Right renal pelvis (tissue), 4 donors: ENCODE results near the gene SIN3A. TPM values are rescaled to one million over a fixed set of nuclear protein-coding genes. Genes with fewer than 3 reads are reported as not detected.
"Not testable (repeated sequence)": the region's sequence is repeated elsewhere in the genome, so short reads cannot be mapped to it uniquely, and the experiment has no call there.

Source experiments
- DNase-seq, 4 donors: peaks; one replicate each; pipeline ENCODE4 v3.0.0-alpha.2; 2013; ENCODE audit warnings: low read depth in 4 of 4, low spot score in 3 of 4, missing footprints in 1 of 4
- polyA plus RNA-seq, 4 donors: library from polyadenylated mRNA; unstranded; fragments of 120-200 nt; gene quantifications; one replicate each; pipeline ENCODE4 v1.2.1, GENCODE V29; 2013; ENCODE audit not compliant: insufficient read length in 4 of 4

The SIN3A gene
- polyA plus RNA-seq, result 10 to 100 TPM; 51.7 to 62.2 (median 60.4) TPM

DNA sequence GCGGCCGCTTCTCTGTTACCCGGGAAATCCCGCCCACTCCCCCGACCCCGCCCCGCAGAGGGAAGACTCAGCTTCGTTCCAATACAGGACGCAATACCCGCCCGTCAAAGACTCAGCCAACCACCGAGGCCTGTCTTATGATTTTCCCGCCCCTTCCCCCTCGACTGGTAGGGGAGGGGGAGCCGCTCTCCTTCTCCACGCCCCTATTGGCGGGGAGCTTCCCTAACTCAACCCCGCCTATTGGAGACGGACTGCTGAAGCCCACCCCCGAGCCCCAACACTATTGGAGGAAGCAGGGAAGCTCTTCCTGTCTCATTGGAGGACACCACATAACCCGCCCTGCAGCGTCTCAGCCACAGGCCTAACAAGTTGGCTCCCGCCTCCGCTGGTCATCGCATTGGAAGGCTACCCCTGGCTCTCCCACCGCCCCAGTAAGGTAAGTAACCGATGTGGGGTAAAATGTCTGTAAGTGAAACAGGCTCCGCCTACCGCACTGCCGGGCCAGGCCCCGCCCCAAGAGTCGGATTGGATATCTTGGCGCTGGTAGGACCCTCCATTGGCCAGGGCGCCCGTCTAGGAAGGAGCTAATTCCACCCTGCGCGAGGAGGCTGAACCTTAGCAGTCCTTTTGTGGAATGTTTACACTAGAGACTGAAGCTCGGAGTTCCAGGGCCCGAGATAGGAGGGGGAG lies at the start of gene SIN3A:
Gene SIN3A, minus strand, starts transcription at position 17 of the 690 bp plus-strand sequence. CDS start 21,315 bp downstream, outside the sequence.
- DNase-seq, result peak; percentile 94 to 100 (median 100)

DNA sequence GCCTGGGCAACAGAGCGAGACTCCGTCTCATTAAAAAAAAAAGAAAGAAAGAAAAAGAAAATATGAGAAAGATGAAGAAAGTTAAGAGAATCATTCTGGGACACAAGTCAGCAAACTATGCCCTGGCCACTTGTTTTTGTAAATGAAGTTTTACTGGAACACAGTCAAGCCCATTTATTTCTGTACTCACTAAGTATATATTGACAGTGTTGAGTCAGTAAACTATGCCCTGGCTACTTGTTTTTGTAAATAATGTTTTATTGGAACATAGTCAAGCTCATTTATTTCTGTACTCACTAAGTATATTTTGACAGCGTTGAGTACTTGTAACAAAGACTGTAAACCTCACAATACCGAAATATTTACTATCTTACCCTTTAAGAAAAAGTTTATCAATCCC lies 42.2 kb upstream of the SIN3A start:
- DNase-seq, result no peak

DNA sequence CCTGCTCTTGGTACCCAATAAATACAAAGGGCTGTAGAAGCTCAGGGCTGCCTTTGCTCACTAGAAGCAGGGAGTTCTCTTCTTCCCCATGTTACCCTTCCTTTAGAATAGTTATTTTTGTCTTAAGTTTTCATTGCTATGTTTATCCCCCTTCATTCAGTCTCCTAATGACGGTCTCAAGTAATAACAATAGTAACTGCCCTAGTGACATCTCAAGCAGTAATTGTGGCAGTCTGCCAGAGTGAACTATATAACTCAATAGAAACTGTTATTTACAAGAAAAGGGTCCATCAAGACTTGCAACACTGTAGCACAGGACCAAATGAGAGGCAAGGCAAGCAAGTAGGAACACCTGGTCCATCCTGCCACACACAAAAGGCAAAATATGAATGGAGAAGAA lies 32.5 kb upstream of the SIN3A start:
- DNase-seq, result no peak

DNA sequence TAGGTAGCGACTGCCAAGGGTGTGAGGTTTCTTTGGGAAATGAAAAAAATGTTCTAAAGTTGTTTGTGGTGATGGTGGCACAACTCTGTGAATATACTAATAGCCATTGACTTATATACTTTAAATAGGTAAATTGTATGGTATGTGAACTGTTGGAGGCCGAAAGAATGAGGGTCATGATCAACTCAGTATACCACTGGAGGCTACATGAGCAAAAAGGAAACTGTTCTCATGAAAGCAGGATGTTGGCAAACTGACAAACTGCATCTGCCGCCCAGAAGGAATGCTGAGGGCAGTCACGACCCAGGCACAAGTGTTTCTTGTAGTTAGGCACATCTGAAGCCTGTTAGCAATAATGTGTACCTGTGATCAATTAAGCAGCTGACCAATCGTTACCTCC lies 32.1 kb upstream of the SIN3A start:
- DNase-seq, result not testable (repeated sequence)

DNA sequence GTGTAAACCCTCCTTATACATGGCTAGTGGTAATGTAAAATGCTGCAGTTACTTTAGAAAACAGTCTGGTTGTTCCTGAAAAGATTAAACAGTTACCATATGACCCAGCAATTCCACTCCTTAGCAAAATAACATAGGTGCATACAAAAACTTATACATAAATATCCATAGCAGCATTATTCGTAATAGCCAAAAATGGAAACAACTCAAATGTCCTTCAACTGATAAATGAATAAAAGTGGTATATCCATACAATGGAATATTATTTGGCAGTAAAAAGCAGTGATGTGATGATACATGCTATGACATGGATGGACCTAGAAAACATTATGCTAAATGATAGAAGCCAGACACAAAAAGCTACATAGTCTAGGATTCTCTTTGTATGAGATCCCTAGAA lies 31.6 kb upstream of the SIN3A start:
- DNase-seq, result no peak

DNA sequence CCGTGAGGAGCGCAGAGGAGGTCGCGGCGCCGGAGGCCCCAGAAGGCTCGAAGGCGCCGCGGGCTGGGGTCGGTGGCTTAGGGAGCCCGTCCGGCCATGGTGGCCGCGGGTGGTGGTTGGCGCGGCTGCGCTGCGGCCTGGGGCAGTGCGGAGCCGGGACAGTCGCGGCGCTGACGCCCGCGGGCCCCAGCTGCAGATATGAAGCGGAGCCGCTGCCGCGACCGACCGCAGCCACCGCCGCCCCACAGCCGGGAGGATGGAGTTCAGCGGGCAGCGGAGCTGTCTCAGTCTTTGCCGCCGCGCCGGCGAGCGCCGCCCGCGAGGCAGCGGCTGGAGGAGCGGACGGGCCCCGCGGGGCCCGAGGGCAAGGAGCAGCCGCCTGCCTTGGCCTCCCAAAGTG lies 29.0 kb upstream of the SIN3A start:
- DNase-seq, result not testable (repeated sequence)

DNA sequence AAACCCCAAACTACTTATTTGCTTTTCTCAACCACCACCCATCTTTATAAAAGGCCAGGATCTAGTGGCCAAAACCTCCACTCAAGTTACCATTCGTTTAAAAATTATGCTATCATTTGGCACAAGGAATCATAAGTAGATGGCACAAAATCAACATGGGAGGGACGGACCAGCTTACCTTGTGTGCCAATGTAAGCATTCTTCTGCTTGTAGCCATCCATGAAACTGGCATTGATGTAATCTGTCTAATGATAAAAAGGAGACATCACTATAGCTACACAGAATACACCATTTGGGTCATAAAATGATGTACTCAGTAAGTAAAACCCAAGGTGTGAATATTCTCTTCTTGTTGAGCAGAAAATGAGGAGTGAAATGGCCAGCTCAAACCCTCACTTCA lies 28.2 kb upstream of the SIN3A start:
- no peak for DNase-seq

DNA sequence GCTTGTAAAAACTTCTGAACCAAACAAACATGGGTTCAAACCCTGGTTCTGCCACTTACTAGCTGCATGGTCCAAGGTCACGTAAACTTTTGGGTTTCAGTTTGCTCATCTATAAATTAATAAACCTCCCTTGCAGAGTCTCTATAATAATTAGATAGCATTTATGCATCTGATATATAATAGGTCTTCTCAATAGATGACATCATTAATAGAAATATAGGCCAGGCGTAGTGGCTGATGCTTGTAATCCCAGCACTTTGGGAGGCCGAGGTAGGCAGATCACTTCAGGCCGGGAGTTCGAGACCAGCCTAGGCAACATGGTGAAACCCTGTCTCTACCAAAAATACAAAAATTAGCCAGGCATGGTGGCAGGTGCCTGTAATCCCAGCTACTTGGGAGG lies 25.6 kb upstream of the SIN3A start:
- DNase-seq, result not testable (repeated sequence)

DNA sequence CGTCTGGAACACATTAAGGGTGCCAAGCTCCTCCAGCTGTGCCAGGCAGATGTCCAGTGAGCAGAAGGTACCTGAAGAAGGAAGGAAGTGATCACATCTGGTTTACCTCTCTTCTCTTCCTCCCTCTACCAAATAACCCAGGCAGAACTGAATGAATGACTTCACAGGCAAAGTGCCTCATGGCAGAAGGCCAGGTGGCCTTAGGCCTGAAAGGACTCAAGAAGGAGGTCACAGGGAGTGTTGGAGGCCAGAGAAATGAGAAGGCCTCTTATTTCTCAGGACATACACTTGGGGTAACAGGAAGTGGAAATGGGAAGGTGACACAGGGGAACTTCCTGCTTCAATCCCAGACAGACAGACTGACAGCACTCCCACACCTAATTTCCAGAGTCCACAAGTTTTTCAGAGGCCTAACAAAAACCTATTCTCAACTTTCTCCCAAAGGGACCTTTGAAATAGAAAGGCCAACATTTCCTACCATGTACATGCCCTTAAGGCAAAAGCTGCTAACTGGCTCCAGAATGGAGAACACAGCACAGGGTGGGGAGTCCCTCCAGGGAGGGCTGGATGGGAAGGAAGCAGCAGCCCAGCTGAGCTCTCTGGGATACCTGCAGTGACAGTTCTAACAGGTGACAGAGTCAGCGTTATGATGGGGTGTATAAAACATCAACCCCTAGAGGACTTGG lies 17.6 kb upstream of the SIN3A start:
- no peak for DNase-seq

DNA sequence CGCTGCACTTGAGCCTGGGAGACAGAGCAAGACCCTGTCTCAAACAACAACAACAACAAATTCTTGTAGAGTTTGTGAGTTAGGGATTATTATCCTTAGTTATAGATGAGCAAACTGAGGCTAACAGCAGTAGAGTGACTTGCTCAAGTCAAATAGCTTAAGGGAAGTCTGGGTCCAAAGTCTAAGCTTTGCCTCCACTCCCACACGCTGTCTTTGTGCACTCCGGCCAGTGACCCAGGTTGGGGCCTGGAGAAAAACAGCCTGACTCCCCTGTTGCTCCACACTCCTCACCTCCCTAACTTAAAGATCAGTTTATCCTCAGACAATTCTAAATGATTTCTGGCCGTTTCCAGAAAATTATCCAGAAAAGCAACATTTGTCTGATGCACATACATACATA lies 9.2 kb upstream of the SIN3A start:
- DNase-seq, result no peak

DNA sequence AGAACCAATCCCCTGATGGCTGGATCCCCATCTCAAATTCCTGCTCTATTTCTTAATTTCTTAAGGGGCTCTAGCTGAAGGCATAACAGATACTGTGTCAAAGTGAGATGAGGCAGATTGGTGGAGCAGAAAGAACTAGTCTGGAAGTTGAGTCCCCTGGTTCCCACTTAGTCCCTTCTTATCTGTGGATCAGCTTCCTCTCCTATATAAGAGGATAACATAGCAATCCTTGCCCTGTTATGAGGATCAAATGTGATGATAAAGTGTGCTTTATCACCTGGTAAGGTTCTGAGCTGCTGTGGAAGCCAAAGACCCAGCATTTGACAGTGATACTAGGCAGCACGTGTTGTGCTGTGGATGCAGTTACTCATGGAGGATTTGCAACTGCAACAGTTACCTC lies 8.1 kb upstream of the SIN3A start:
- no peak for DNase-seq

DNA sequence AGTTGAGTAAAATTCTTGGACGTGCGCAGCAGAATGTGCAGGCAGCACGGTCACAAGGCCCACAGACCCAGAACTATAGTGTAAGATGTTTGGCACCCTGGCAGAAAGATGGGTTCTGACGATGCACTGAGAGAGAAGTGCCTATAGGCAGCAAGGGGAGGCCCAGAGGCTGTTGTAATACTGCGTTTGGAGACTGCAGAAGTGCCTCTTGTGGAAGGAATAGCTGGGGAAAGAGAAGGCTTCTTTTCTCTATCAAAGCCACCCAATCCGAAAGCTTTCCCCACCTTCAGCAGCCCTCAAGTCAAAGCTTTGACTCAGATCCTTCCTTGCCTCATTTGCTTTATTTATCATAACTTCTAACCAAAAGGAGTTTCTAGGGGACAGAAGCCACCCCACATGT lies 5.2 kb upstream of the SIN3A start:
- no peak for DNase-seq

DNA sequence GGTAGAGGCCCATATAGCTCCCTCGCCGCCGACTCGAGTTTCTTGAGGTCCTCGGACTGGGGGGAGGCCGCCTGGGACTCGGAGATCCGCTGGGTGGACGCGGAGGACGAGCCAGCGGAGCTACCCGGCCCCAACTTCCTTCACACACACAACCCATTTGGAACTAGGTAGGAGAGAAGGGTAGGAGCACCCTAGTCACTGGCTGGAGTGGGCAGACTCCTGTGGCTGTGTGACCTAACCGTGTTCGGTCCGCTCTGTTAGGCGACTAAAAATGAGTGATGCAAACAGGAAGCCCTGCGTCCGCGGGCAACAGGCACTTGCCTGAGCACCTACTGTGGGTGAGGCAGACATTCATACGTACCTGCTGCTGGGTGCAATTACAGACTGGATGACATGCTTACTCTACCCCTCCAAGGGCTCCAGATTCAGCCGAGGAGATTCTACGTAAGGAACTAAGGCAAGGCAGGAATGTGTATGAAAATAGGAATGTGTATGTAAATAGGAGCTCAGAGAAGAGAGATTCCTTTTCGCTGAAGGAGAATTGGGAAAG lies 4.6 kb upstream of the SIN3A start:
- DNase-seq, result peak in 1 of 4 donors; percentile 35

DNA sequence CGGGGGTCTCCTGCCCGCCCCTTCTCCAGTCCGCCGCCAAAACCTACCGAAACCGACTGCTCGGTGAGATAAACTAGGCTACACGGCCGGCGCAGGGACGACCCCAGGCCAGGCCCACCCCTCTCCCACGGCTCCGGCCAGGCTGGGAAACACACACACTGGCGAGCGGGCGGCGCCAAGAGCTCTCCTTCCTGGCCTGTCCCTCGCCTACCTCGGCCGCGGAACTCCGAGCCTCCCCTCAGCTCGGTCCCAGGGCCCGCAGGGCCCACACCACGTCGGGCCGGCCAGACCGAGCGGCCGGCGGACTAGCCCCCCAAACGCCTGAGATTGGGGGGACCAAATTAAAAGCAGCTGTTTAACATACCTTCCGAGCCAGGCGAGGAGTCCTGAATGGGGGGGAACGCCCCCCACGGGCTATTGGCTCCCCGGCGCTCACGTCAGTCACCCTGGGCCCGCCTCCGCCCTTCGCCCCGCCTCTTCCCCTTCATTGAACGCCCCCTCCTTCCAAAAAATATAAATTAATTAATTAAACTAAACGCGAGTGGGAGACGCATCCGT lies 4.0 kb upstream of the SIN3A start:
- DNase-seq, result peak; percentile 81 to 85 (median 82)

DNA sequence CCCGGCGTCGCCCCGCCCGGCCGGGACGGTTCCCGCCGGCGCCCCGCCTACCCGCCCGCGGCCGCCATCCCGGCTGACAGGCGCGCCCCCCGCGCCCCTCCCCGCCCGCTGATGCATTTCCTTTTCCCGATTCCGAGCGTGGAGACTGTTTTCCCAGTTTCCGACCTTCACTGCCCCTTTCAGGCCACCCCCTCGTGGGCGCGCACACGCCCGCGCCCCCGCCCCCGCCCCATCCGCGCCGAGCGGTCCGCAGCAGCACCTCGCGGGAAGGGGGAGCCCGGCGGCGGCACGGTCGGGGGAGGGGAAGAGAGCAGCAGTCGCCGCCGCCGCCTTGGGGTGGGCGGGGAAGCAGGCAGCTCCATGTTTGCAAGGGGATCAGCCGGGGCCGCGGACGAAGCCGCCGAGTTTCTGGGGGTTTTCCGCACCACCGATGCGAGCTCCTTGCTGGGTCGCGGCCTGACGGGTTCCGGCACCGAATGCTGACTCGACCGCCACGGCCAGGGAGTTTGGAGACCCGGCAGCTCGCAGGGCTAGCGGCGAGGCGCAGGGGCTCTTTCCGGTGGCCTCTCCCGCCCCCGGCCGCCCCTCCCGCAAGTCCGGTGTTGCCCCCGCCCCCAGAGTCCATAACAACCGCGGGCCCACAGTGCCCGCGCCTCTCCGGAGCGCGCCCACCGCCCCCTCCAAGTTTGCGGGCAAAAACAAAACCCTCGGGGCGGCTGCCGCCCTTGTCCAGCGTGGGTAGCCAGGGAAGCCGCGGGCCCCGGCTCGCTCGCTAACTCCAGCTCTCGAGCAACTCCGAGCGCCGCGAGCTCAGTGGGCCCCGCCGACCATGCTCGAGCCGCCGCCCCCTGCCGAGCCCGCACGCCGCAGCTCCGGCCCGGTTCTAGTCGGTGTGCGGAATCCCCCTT lies 3.2 kb upstream of the SIN3A start:
- DNase-seq, result peak in 3 of 4 donors; percentile 40 to 63 (median 62)

DNA sequence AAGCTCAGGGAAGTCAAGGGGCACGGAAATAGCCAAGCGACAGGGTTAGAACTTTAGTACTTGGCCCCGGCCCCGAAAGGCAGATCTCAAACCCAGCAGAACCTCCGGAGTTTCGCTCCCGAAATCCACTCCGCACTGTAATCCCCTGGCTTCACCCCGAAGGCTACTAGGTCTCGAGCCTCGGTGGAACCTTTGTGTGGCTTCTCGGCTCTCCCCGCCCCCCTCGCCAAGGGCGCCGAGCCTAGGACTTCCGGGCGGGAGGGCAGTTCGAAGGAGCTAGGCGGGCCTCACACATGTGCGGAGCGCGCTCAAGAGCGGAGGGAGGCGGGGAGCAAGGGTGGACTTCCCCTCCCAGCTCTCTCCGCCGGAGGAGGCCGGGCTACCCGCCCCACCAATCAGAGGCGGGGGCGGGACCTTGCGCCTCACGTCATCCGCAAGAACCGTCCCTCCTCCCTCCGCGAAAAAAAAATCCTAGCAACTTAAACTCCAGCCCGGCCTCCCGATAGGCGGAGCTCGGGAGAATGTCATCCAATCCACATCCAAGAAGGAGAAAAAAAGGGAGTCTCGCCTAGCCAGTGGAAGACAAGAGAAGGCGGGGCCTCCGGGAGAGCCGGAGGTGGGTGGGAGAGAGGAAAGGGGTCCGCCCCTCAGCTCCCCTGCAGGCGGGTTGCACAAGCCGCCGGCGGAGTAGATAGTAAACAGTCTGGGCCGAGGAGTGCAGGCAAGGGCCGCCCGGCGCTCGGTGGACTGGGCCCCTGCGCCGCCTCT lies 2.4 kb upstream of the SIN3A start:
- DNase-seq, result peak; percentile 99 to 100 (median 100)

DNA sequence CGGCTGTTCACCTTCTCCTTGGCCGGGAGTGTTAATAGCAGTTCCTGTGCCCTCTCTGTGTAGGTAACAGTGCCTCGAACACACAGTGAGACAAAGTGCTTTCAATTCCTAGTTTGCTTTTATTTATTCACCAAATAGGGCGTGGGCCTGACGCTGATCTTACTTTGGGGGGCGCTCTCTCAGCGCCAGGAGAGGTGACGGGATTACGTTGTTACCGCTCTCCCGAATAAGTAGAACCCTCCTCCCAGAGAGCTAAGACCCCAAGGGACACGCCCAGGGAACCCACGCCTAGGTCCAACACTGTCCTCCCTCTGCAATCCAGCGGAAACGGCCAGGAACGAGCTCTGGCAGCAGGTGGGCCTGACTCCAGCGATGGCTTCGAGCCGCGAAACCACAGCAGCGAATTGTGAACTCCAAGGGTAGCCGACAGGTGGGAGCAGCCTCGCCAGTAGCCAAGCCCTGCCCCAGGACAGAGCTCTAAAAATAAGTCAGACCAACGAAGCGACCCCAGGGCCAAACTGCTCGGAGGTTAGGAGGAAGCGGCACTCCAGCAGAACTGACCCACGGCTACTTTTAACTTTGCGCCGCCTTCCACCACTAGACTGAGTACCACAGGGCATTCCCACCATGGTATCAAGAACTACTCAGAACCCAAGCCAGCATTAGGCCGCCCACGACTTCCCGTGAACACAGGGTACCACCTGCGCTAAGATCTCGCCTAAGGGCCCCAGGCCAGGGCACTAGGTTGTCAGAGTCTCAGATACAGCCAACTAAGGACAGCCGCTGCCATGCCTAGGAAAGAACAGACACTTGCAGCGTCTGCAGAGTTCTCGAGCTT lies 1.6 kb upstream of the SIN3A start:
- DNase-seq, result peak in 3 of 4 donors; percentile 23 to 35 (median 31)

DNA sequence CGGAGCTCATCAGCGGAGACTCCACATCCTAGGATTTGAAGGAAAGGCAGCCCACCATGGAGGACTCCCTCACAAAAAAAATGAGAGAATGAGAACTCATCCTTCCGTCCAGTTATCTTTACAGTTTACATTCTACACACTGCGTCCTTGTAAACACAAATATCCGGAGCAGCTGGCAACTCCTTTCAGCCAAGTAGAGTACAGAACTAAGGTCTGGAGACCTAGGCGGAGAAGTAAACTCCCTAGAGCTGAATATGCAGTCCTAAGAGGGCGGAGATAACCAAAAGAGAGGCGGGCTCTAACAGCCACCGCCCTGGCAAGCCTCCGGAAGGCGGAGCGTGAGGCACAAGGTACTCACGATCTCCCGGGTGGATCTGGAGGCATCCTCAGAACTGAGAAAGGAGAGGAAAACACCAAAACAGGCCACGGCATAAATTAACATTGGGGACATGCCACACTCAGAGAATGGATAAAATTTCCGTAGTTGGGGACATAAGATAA lies 924 bp upstream of the SIN3A start:
- peak; percentile 60 to 72 (median 68) for DNase-seq
